A549 treated with ZK216348 at 1 μM for 4 hours (cell line): ENCODE results near the gene CHTF8. TPM values are rescaled to one million over a fixed set of nuclear protein-coding genes. Genes with fewer than 3 reads are reported as not detected.

Experiments used
- total RNA-seq: library from RNA; stranded (reverse); fragments of 200-300 nt; extraction: Qiagen RNA extraction; gene quantifications from 5 replicates; pipeline ENCODE4 v1.2.3, GENCODE V29; 2022; ENCODE audit warnings: low read depth

Gene CHTF8
- 106 to 141 TPM (median 134 TPM) in 5 replicates for total RNA-seq

GRCh38 chr16:69132424-69133252 lies at the start of gene CHTF8, which contains the start of gene UTP4:
Gene CHTF8 (minus strand): TSS chr16:69132588. CDS start chr16:69121458, 11,130 bp downstream.
Gene UTP4 (plus strand): TSS chr16:69132649. CDS start chr16:69133460, 811 bp downstream.

GRCh38 chr16:69105501-69106361 lies 26.7 kb downstream of the CHTF8 start, which contains the start of gene HAS3:
Gene HAS3 (plus strand): TSS chr16:69105653. CDS start chr16:69109396, 3,743 bp downstream.

Other genes starting within 250 kb of the CHTF8 start
- 31.2 to 54.8 TPM (median 50.9 TPM) in 5 replicates for gene HAS3, start 26.9 kb downstream of the CHTF8 start, total RNA-seq
- 80.0 to 89.8 TPM (median 83.0 TPM) in 5 replicates for gene UTP4, start 61 bp upstream of the CHTF8 start, total RNA-seq
- gene SNTB2, start 54.6 kb upstream of the CHTF8 start, total RNA-seq: 5.0 to 11.0 TPM (median 8.7 TPM) in 5 replicates
- gene VPS4A, start 178.8 kb upstream of the CHTF8 start, total RNA-seq: 23.8 to 34.8 TPM (median 33.1 TPM) in 5 replicates
- 16.0 to 47.7 TPM (median 44.6 TPM) in 5 replicates for gene PDF, start 198.0 kb upstream of the CHTF8 start, total RNA-seq
- 16.8 to 27.2 TPM (median 25.7 TPM) in 5 replicates for gene COG8, start 207.0 kb upstream of the CHTF8 start, total RNA-seq
- 50.6 to 78.5 TPM (median 53.3 TPM) in 5 replicates for gene NIP7, start 207.2 kb upstream of the CHTF8 start, total RNA-seq
- 0.15 TPM in 1 of 5 replicates, not detected in the others for gene TMED6, start 219.2 kb upstream of the CHTF8 start, total RNA-seq